GM11168 (cell line): ENCODE results near the gene CRY2.

ENCODE experiments used
- in situ Hi-C: fragments of 300-500 bp; cut with MboI; formaldehyde crosslinking; loops from one replicate; pipeline ENCODE4 v1.12.0; 2022; ENCODE audit warnings: low sequenced_read_pairs; ENCODE audit not compliant: unreplicated experiment

CRY2 gene

GRCh38 chr11:45927332-45927683 is 80.0 kb downstream of the CRY2 start:
- in situ Hi-C loops = no loop called here

GRCh38 chr11:45927684-45928413 is 80.6 kb downstream of the CRY2 start:
- in situ Hi-C loops = no loop called here

GRCh38 chr11:45928535-45929215 is 81.4 kb downstream of the CRY2 start:
- in situ Hi-C loops = no loop called here

- in situ Hi-C loops = no loop called here
These were observed 82.3 kb downstream of the CRY2 start for GRCh38 chr11:45929486-45930030.

GRCh38 chr11:45930031-45930794 is 82.9 kb downstream of the CRY2 start:
- in situ Hi-C loops = no loop called here

GRCh38 chr11:45930951-45931570 is 83.8 kb downstream of the CRY2 start:
- in situ Hi-C loops = no loop called here

GRCh38 chr11:45931739-45932138 is 84.5 kb downstream of the CRY2 start:
- in situ Hi-C loops = no loop called here

GRCh38 chr11:45932217-45932616 is 84.9 kb downstream of the CRY2 start:
- in situ Hi-C loops = no loop called here
